Mesothelial cell of epicardium (in vitro differentiated cells): ENCODE measurements around the gene LY6G5B. TPM values are rescaled to one million over a fixed set of nuclear protein-coding genes. Genes with fewer than 3 reads are reported as not detected.

Source experiments
- DNase-seq, 2 experiments: peaks; one replicate each; pipeline ENCODE4 v3.0.0; 2021; ENCODE audit warnings: low spot score in 2 of 2; ENCODE audit not compliant: unreplicated experiment in 2 of 2
- H3K27ac Mint-ChIP-seq: 2 replicates; pipeline ENCODE4 v1.8.0; 2021; ENCODE audit warnings: mixed read lengths
- H3K27me3 Mint-ChIP-seq: 2 replicates; pipeline ENCODE4 v1.8.0; 2021; ENCODE audit warnings: low read depth, mixed read lengths
- H3K36me3 Mint-ChIP-seq: 2 replicates; pipeline ENCODE4 v1.8.0; 2021; ENCODE audit warnings: mixed read lengths
- H3K4me1 Mint-ChIP-seq: 2 replicates; pipeline ENCODE4 v1.8.0; 2021; ENCODE audit warnings: mixed read lengths
- H3K4me3 Mint-ChIP-seq: 2 replicates; pipeline ENCODE4 v1.8.0; 2021; ENCODE audit warnings: mild to moderate bottlenecking, moderate library complexity, mixed read lengths
- H3K9me3 Mint-ChIP-seq: 2 replicates; pipeline ENCODE4 v1.8.0; 2021; ENCODE audit warnings: mixed read lengths
- CTCF ChIP-seq: fragments of 200-600 bp; sonication (generic); IDR thresholded peaks from one replicate; pipeline ENCODE4 v1.5.0; 2021; ENCODE audit warnings: antibody characterized with exemption; ENCODE audit not compliant: unreplicated experiment
- microRNA-seq: library from miRNA; unstranded; fragments of <30 nt; microRNA quantifications from one replicate; pipeline ENCODE4 v1.2.0, GENCODE V29; 2021; ENCODE audit warnings: inconsistent platforms, mixed read lengths
- total RNA-seq: library from RNA; stranded (reverse); gene quantifications from 3 replicates; pipeline ENCODE4 v1.2.1, GENCODE V29; 2021

LY6G5B gene
- total RNA-seq, 1 donor from 2014 or later = 36.5 TPM

DNA sequence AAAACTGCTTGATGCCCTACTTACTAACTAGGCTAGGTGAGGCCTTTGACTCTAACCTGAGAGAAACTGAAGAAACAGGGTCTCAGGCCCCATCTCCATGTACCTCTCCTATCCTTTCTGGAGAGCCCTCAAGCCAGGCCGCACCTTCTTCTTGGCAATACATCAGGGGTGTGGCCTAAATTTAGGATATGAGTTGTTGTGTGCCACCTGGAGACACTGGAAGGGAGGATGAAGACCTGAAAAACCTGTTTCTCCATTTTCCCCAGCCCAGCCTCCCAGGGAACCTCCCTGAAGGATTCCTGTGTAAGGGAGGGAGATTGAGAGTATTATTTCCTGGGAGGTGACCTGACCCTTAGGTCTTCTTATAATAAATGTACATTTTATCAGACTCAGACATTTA is 48.5 kb downstream of the LY6G5B start:
- H3K27me3 Mint-ChIP-seq = no peaks in the 10 kb centered on the region
- peaks cover 1% of the 10 kb centered on the region for H3K36me3 Mint-ChIP-seq
- peaks cover 42% of the 10 kb centered on the region for H3K4me1 Mint-ChIP-seq
- no peak for TF ChIP-seq CTCF
- no peak overlapping the region for H3K4me3 Mint-ChIP-seq
- H3K27ac Mint-ChIP-seq = peak overlapping the region; percentile 81
- no peaks in the 10 kb centered on the region for H3K9me3 Mint-ChIP-seq
- DNase-seq = no peak

DNA sequence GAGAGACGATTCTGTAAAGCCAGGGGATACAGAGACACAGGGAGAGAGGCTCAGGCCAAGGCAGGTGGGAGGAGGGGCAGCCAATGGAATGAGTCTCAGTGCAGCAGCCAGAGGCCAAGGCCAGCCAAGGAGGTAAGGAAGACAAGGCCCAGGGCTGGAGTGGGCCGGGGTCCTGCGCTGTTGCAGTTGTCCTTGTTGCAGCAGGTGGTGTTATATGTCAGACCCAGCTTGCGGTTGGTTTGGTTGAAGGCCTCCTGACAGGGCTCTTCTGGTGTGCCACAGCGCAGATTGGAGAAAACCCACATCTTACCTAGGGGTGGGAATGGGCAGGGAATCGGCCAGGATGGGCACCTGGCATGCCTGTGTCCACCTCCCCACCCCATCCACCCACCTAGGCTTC is 49.2 kb downstream of the LY6G5B start:
- Mint-ChIP-seq H3K9me3 (no peaks in the 10 kb centered on the region), H3K4me1 (peaks cover 35% of the 10 kb centered on the region), H3K27ac (peak overlapping the region; percentile 81), H3K27me3 (no peaks in the 10 kb centered on the region), H3K36me3 (peaks cover 1% of the 10 kb centered on the region), H3K4me3 (no peak overlapping the region)
- no peak for DNase-seq
- TF ChIP-seq CTCF = no peak

GRCh38 chr6:31720196-31720770 is 50.5 kb downstream of the LY6G5B start:
- Mint-ChIP-seq H3K27ac (peak overlapping the region; percentile 44), H3K36me3 (peaks cover 5% of the 10 kb centered on the region)

DNA sequence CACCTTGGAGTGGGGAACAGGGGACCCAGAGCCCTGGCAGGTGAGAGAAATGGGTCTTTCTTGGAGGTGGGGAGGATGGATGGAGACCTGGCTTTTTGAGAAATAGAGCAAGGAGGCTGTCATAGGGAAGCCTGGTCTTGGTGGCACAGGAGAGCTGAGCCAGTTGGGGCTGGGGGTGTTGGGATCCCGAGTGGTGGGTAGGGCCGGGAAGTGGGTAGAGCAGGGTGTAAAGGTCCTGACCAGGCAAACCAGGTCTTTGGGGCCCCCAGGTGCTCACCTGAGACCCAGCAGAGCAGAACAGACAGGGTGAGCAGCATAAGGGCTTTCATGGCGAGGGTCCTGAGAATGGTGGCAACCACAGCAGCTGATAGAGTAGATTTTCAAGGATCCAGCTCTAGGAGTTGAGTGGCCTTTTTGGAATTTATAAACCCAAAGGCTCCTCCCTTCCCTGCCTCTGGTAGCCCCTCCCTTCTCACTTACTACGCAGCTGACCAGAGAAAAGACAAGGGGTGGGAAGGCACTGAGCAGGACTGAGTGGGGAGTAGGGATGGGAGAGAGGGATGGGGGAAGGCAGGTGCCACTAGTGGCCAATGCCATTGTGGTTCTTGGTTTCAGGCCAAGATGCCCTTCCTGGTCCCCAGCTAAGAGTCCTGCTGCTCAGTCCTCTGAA is 51.7 kb downstream of the LY6G5B start, which contains the start of gene LY6G6C:
TSS of gene LY6G6C (minus strand) at position 396 of the 670 bp plus-strand sequence. CDS start at position 329, 67 bp downstream.
- peaks cover 26% of the 10 kb centered on the region for H3K4me1 Mint-ChIP-seq
- no peak for TF ChIP-seq CTCF
- DNase-seq = no peak
- no peak within 1 kb of the TSS for H3K4me3 Mint-ChIP-seq
- H3K36me3 Mint-ChIP-seq = peaks cover 15% of the 10 kb centered on the region
- H3K27me3 Mint-ChIP-seq = no peaks in the 10 kb centered on the region
- H3K27ac Mint-ChIP-seq = peak within 1 kb of the TSS; percentile 14
- no peaks in the 10 kb centered on the region for H3K9me3 Mint-ChIP-seq

More at GRCh38 chr6:31720196-31720770, 50.5 kb downstream of the LY6G5B start:
- TF ChIP-seq CTCF = no peak
- no peak for DNase-seq
- Mint-ChIP-seq H3K4me3 (no peak overlapping the region), H3K27me3 (no peaks in the 10 kb centered on the region), H3K9me3 (no peaks in the 10 kb centered on the region), H3K4me1 (peaks cover 26% of the 10 kb centered on the region)

DNA sequence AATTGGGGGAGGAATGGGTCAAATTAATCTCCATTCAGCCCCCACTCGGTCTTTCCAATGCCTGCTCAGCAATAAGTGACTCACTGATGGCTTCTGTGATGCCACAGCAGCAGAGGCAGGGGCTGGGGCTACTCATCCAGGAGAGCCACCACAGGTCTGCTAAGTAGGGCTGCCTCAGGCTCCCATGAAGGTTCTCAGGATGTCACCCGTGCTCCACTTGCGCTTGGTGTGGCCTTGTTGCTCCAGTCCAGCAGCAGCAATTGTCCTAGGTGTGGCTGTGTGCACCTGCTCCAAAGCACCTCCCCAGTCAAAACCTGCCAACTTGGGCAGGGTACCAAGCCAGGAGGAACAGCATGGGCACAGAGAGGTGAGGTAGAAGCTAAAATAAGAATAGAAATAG is 52.4 kb downstream of the LY6G5B start:
- no peak for TF ChIP-seq CTCF
- Mint-ChIP-seq H3K4me1 (peaks cover 26% of the 10 kb centered on the region), H3K4me3 (no peak overlapping the region), H3K9me3 (no peaks in the 10 kb centered on the region), H3K36me3 (peaks cover 21% of the 10 kb centered on the region), H3K27me3 (no peaks in the 10 kb centered on the region), H3K27ac (no peak overlapping the region)
- no peak for DNase-seq

Small RNAs within 50 kb of the gene (microRNA-seq; reads per million reads assigned to microRNA genes)
- gene MIR4646 (2.9 reads per million, percentile 3 among the genes with 10 or more reads in this experiment), gene MIR6832 (3.2 reads per million, percentile 6 among the genes with 10 or more reads in this experiment)

Other genes with a start within 250 kb of the LY6G5B start
- gene MICB, start 171.8 kb upstream of the LY6G5B start, total RNA-seq = 0.31 TPM in 1 of 3 replicates, not detected in the others
- gene MCCD1, start 141.0 kb upstream of the LY6G5B start, total RNA-seq = not detected in 3 replicates
- 635 to 649 TPM (median 647 TPM) in 3 replicates for gene DDX39B, start 128.0 kb upstream of the LY6G5B start, total RNA-seq
- 2.2 to 2.7 TPM (median 2.5 TPM) in 3 replicates for gene ATP6V1G2, start 123.4 kb upstream of the LY6G5B start, total RNA-seq
- 27.7 to 28.2 TPM (median 28.1 TPM) in 3 replicates for gene NFKBIL1, start 122.4 kb upstream of the LY6G5B start, total RNA-seq
- gene LTA, start 97.7 kb upstream of the LY6G5B start, total RNA-seq = 0.16 to 0.18 TPM in 2 of 3 replicates, not detected in the other
- 0.52 to 0.60 TPM (median 0.60 TPM) in 3 replicates for gene TNF, start 94.4 kb upstream of the LY6G5B start, total RNA-seq
- 0.32 TPM in 1 of 3 replicates, not detected in the others for gene LTB, start 87.6 kb upstream of the LY6G5B start, total RNA-seq
- 0.60 to 0.77 TPM in 2 of 3 replicates, not detected in the other for gene LST1, start 83.7 kb upstream of the LY6G5B start, total RNA-seq
- not detected in 3 replicates for gene NCR3, start 77.0 kb upstream of the LY6G5B start, total RNA-seq
- gene AIF1, start 54.7 kb upstream of the LY6G5B start, total RNA-seq = 5.1 to 6.0 TPM (median 5.1 TPM) in 3 replicates
- 273 to 290 TPM (median 288 TPM) in 3 replicates for gene PRRC2A, start 49.3 kb upstream of the LY6G5B start, total RNA-seq
- gene BAG6, start 17.3 kb upstream of the LY6G5B start, total RNA-seq = 327 to 338 TPM (median 338 TPM) in 3 replicates
- 2.4 to 3.4 TPM (median 3.1 TPM) in 3 replicates for gene APOM, start 14.1 kb upstream of the LY6G5B start, total RNA-seq
- gene C6orf47, start 9.2 kb upstream of the LY6G5B start, total RNA-seq = 19.0 to 19.3 TPM (median 19.2 TPM) in 3 replicates
- 12.7 to 14.8 TPM (median 14.3 TPM) in 3 replicates for gene GPANK1, start 5.0 kb upstream of the LY6G5B start, total RNA-seq
- gene CSNK2B, start 3.9 kb upstream of the LY6G5B start, total RNA-seq = 155 to 157 TPM (median 157 TPM) in 3 replicates
- gene LY6G5C, start 11.1 kb downstream of the LY6G5B start, total RNA-seq = 1.5 to 2.3 TPM (median 2.3 TPM) in 3 replicates
- 54.1 to 55.4 TPM (median 54.6 TPM) in 3 replicates for gene ABHD16A, start 33.3 kb downstream of the LY6G5B start, total RNA-seq
- gene LY6G6F, start 36.9 kb downstream of the LY6G5B start, total RNA-seq = not detected in 3 replicates
- gene LY6G6D, start 45.4 kb downstream of the LY6G5B start, total RNA-seq = 0.67 to 1.8 TPM (median 0.82 TPM) in 3 replicates
- 0.89 to 1.4 TPM (median 1.3 TPM) in 3 replicates for gene LY6G6C, start 51.8 kb downstream of the LY6G5B start, total RNA-seq
- 0.16 to 0.33 TPM (median 0.25 TPM) in 3 replicates for gene MPIG6B, start 53.4 kb downstream of the LY6G5B start, total RNA-seq
- 142 to 144 TPM (median 143 TPM) in 3 replicates for gene DDAH2, start 59.3 kb downstream of the LY6G5B start, total RNA-seq
- 133 to 139 TPM (median 136 TPM) in 3 replicates for gene CLIC1, start 66.6 kb downstream of the LY6G5B start, total RNA-seq
- gene MSH5, start 70.0 kb downstream of the LY6G5B start, total RNA-seq = 38.6 to 48.2 TPM (median 42.9 TPM) in 3 replicates
- gene SAPCD1, start 92.7 kb downstream of the LY6G5B start, total RNA-seq = 8.7 to 12.8 TPM (median 11.6 TPM) in 3 replicates
- gene VWA7, start 107.4 kb downstream of the LY6G5B start, total RNA-seq = 1.5 to 1.8 TPM (median 1.6 TPM) in 3 replicates
- gene VARS1, start 125.8 kb downstream of the LY6G5B start, total RNA-seq = 82.8 to 90.4 TPM (median 83.8 TPM) in 3 replicates
- gene LSM2, start 137.0 kb downstream of the LY6G5B start, total RNA-seq = 55.8 to 58.2 TPM (median 57.0 TPM) in 3 replicates
- 1.7 to 2.2 TPM (median 2.1 TPM) in 3 replicates for gene HSPA1L, start 145.3 kb downstream of the LY6G5B start, total RNA-seq
- 61.3 to 70.1 TPM (median 61.7 TPM) in 3 replicates for gene HSPA1A, start 145.6 kb downstream of the LY6G5B start, total RNA-seq
- 105 to 109 TPM (median 108 TPM) in 3 replicates for gene HSPA1B, start 157.8 kb downstream of the LY6G5B start, total RNA-seq
- gene NEU1, start 192.8 kb downstream of the LY6G5B start, total RNA-seq = 23.2 to 24.7 TPM (median 24.4 TPM) in 3 replicates
- gene SLC44A4, start 209.0 kb downstream of the LY6G5B start, total RNA-seq = 0.40 to 0.94 TPM (median 0.66 TPM) in 3 replicates
- 127 to 135 TPM (median 129 TPM) in 3 replicates for gene EHMT2, start 227.7 kb downstream of the LY6G5B start, total RNA-seq
- gene ZBTB12, start 232.1 kb downstream of the LY6G5B start, total RNA-seq = 35.3 to 37.1 TPM (median 35.9 TPM) in 3 replicates